ENCODE measurements around the gene LSM4. TPM values are rescaled to one million over a fixed set of nuclear protein-coding genes. Genes with fewer than 3 reads are reported as not detected.

The LSM4 gene
- total RNA-seq = 115 and 138 TPM in 2 replicates

DNA sequence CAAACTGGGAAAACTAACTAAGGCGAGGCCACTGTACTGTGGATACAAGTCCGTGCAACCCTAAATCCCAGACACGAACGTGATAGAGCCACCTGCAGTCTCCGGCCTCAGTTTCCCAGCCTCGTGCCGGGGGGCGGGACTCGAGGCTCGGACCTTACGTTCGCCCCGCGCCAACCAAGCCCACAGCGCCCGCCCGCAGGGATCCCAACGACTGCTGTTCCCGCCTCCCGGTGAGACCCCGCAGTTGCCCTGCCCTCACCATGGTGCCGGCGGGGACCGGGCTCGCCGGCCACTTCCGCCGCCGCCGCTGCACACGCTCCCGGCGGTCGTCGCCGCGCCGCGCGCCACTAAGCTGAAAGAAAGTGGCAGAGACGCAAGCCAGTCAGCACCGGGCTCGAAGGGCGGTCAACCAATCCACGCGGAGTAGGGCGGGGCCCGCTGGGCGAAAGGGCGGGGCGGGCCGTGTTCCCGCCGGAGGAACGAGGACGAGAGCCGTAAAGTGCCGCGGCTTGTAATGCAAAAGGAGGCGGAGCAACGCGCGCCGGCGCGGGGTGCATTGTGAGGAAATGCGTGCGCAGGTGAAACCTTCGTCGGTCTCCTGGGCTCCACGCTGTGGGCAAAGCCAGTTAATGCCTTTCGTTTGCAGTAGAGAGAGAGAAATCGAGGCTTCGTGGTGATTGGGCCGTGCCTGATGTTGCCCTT lies at the start of gene LSM4:
TSS of gene LSM4 (minus strand) at position 318 of the 702 bp plus-strand sequence. CDS start at position 262, 56 bp downstream.

DNA sequence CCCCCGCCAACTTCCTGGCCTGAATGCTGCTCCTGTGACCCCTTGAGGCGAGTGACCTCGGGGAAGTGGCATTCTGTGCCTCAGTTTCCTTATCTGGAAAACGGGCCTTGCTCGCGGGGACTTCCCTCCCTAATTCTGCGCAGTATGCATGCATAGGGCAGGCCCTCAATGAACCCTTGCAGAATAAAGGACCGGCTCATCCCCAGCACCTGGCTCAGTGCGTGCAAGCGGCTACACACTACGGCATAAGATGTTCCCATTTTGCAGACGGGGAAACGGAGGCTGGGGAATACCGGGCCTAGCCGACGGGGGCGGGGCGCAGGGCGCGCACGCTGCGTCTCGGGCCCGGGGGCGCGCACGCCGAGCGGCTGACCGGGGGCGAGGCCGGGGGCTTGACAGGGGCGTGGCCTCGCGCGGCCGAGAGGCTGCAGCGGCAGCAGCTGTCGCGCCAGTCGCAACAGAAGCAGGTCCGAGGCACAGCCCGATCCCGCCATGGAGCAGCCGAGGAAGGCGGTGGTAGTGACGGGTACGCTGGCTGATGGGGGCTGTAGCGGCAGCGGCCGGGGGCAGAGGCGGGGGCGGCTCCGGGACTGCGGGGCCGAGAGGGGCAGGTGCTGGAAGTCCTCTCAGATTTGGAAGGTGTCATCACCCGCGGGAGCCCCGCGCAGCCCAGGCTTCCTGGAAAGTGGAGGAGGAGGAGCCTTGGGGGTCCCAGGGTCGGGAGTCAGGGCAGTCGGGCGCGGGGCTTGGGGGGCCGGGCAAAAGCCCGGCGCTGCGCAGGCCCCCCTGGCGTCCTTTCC lies 17.5 kb upstream of the LSM4 start, which contains the start of gene PGPEP1:
TSS of gene PGPEP1 (plus strand) at position 409 of the 800 bp plus-strand sequence. CDS start at position 493, 84 bp downstream.

GRCh38 chr19:18281082-18282020 lies 41.5 kb downstream of the LSM4 start, which contains the start of gene JUND:
JUND (minus strand) TSS chr19:18281622; CDS start chr19:18281484, 138 bp downstream.

GRCh38 chr19:18274219-18274780 lies 48.6 kb downstream of the LSM4 start, which contains the start of gene IQCN:
IQCN (minus strand) TSS chr19:18274452; CDS start chr19:18269478, 4,974 bp downstream.

Small RNAs within 50 kb of the gene (small RNA-seq; reads per million reads assigned to genes)
- gene MIR3188 (not detected), gene RN7SL513P (not detected), gene RPL39P38 (0.28 reads per million)

Other genes starting within 250 kb of the LSM4 start
- not detected in 2 replicates for gene IL12RB1, start 236.1 kb downstream of the LSM4 start, total RNA-seq
- gene MAST3, start 225.3 kb downstream of the LSM4 start, total RNA-seq = 1.2 and 1.4 TPM in 2 replicates
- gene PIK3R2, start 169.9 kb downstream of the LSM4 start, total RNA-seq = 6.8 and 7.5 TPM in 2 replicates
- gene IFI30, start 149.3 kb downstream of the LSM4 start, total RNA-seq = 0.93 and 1.5 TPM in 2 replicates
- gene MPV17L2, start 129.9 kb downstream of the LSM4 start, total RNA-seq = 11.0 and 11.7 TPM in 2 replicates
- gene RAB3A, start 119.0 kb downstream of the LSM4 start, total RNA-seq = 0.27 and 0.65 TPM in 2 replicates
- 0.13 and 0.57 TPM in 2 replicates for gene PDE4C, start 96.6 kb downstream of the LSM4 start, total RNA-seq
- gene IQCN, start 48.6 kb downstream of the LSM4 start, total RNA-seq = 0.22 and 0.40 TPM in 2 replicates
- 43.2 and 44.9 TPM in 2 replicates for gene JUND, start 41.5 kb downstream of the LSM4 start, total RNA-seq
- 18.5 and 22.5 TPM in 2 replicates for gene PGPEP1, start 17.5 kb upstream of the LSM4 start, total RNA-seq
- 103 and 114 TPM in 2 replicates for gene GDF15, start 63.1 kb upstream of the LSM4 start, total RNA-seq
- gene LRRC25, start 74.5 kb upstream of the LSM4 start, total RNA-seq = not detected in 2 replicates
- 82.0 and 110 TPM in 2 replicates for gene SSBP4, start 96.3 kb upstream of the LSM4 start, total RNA-seq
- gene ISYNA1, start 115.1 kb upstream of the LSM4 start, total RNA-seq = 24.1 and 24.6 TPM in 2 replicates
- gene ELL, start 199.0 kb upstream of the LSM4 start, total RNA-seq = 10.6 and 16.2 TPM in 2 replicates
- 115 and 131 TPM in 2 replicates for gene FKBP8, start 220.5 kb upstream of the LSM4 start, total RNA-seq
- gene KXD1, start 234.8 kb upstream of the LSM4 start, total RNA-seq = 88.6 and 99.8 TPM in 2 replicates
- gene UBA52, start 248.8 kb upstream of the LSM4 start, total RNA-seq = 567 and 715 TPM in 2 replicates

Data from thoracic aorta endothelial cell (primary cell).